ENCODE data around the gene CACTIN. TPM values are rescaled to one million over a fixed set of nuclear protein-coding genes. Genes with fewer than 3 reads are reported as not detected.

CACTIN gene
- polyA plus RNA-seq, 1 of the 3 experiments (the other 2 are of a cell fraction): 36.4 TPM

DNA sequence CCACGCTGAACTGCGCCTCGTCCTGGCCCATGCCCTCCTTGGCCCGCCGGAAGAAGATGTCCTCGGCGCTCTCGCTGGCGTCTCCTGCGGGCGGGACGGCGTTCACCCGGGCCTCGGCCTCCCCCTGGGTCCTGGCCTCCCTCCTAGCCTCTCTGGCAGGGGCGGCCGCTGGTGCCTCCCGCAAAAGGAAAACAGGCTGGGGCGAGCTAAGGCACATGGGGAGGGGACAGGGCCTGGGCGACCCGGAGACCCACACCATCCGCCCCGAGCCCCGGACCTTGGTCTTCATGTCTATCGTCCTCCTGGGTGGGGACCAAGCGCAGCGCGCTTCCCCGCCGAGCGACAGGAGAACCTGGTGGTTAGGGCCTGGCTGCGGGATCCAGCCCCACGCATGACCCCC, 14.3 kb downstream of the CACTIN start:
- H3K9me2 ChIP-seq: no peaks in the 10 kb centered on the region
- no peaks in the 10 kb centered on the region for H3K27me3 ChIP-seq (ENCODE audit: insufficient read depth)
- CTCF ChIA-PET: interaction anchor here (1.6 kb wide), 1 partner anchor 25 kb away, joined by 3 read pairs; no protein-coding TSS in a partner anchor
- H3K79me2 ChIP-seq (ENCODE audit: insufficient read depth): no peaks in the 10 kb centered on the region
- POLR2A ChIA-PET: no interaction called here
- no peak overlapping the region for H3K9ac ChIP-seq
- H3K4me2 ChIP-seq: no peak overlapping the region
- no peak for TF ChIP-seq MXI1 (IDR thresholded peaks at IDR 0.05; ENCODE audit: low read depth, low read length)
- TF ChIP-seq, protein P1, sequence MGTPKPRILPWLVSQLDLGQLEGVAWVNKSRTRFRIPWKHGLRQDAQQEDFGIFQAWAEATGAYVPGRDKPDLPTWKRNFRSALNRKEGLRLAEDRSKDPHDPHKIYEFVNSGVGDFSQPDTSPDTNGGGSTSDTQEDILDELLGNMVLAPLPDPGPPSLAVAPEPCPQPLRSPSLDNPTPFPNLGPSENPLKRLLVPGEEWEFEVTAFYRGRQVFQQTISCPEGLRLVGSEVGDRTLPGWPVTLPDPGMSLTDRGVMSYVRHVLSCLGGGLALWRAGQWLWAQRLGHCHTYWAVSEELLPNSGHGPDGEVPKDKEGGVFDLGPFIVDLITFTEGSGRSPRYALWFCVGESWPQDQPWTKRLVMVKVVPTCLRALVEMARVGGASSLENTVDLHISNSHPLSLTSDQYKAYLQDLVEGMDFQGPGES (IDR thresholded peaks at IDR 0.05; ENCODE audit: low read depth, low read length): no peak
- no peak for TF ChIP-seq RCOR1 (IDR thresholded peaks at IDR 0.05; ENCODE audit: low read length)
- no peak for TF ChIP-seq CHD2 (IDR thresholded peaks at IDR 0.05; ENCODE audit: low read length, partially characterized antibody)
- TF ChIP-seq, protein P2, sequence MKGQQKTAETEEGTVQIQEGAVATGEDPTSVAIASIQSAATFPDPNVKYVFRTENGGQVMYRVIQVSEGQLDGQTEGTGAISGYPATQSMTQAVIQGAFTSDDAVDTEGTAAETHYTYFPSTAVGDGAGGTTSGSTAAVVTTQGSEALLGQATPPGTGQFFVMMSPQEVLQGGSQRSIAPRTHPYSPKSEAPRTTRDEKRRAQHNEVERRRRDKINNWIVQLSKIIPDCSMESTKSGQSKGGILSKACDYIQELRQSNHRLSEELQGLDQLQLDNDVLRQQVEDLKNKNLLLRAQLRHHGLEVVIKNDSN (IDR thresholded peaks at IDR 0.05; ENCODE audit: borderline replicate concordance, low read depth): no peak
- TF ChIP-seq NFIC (IDR thresholded peaks at IDR 0.05; ENCODE audit: borderline replicate concordance): no peak
- no peak for TF ChIP-seq YY1 (IDR thresholded peaks at IDR 0.05; ENCODE audit: low read depth)
- TF ChIP-seq FOXJ3 (CRISPR knock-in tag; IDR thresholded peaks at IDR 0.05): no peak
- TF ChIP-seq FOSL2 (IDR thresholded peaks at IDR 0.05; ENCODE audit: borderline replicate concordance, low read depth): no peak
- H3K27ac ChIP-seq (ENCODE audit: low read depth in 2 of 2, low read length in 1 of 2): no peak overlapping the region
- peaks cover 0 to 25% of the 10 kb centered on the region in 2 experiments for H3K36me3 ChIP-seq (replicated peaks in 1 of 2; ENCODE audit: control insufficient read depth in 1 of 2, insufficient read depth in 2 of 2, low read length in 1 of 2)
- no peaks in the 10 kb centered on the region for H4K20me1 ChIP-seq (ENCODE audit: insufficient read depth)
- DNase-seq: no peak
- no peak overlapping the region for H3K4me3 ChIP-seq (ENCODE audit: low read depth in 2 of 2, low read length in 1 of 2)
- no peak overlapping the region for H2AFZ ChIP-seq (ENCODE audit: low read depth)
- WGBS (ENCODE audit: low lambda C conversion rate): over 99% methylated on average over 21 of the region's 33 CpGs
- H3F3A ChIP-seq (replicated peaks; ENCODE audit: insufficient read depth): no peaks in the 10 kb centered on the region
- no peaks in the 10 kb centered on the region for H3K9me3 ChIP-seq
- peaks cover 4 to 6% of the 10 kb centered on the region in 2 experiments; a peak in 1 of 4 replicates for H3K4me1 ChIP-seq (ENCODE audit: control insufficient read depth in 1 of 2, insufficient read depth in 2 of 2, low read depth in 1 of 2, low read length in 1 of 2)

DNA sequence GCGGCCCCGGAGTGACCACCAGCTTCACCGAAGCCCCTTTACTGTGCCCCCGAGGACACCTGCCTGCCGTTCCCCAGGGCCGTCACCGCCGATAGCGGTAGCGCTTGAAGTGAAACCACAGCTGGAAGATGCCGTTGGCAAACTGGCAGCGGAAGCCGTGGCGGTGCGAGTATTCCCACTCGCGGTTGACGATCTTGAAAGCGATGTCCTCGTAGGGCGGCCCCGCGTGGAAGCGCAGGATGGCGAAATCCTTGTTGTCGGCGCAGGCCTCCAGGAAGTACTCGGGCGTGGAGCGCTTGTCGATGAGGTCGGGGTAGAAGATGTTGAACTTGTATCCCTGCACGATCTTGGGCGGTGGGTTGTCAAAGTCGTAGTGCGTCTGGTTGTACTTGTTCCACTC, 14.7 kb downstream of the CACTIN start:
- POLR2A ChIA-PET: no interaction called here
- Histone ChIP-seq H3K79me2 (ENCODE audit: insufficient read depth) (no peaks in the 10 kb centered on the region), H3K4me1 (ENCODE audit: control insufficient read depth in 1 of 2, insufficient read depth in 2 of 2, low read depth in 1 of 2, low read length in 1 of 2) (peaks cover 8 to 9% of the 10 kb centered on the region in 2 experiments; a peak in 1 of 4 replicates), H3F3A (replicated peaks; ENCODE audit: insufficient read depth) (no peaks in the 10 kb centered on the region), H3K9ac (no peak overlapping the region), H3K36me3 (replicated peaks in 1 of 2; ENCODE audit: control insufficient read depth in 1 of 2, insufficient read depth in 2 of 2, low read length in 1 of 2) (peaks cover 0 to 25% of the 10 kb centered on the region in 2 experiments), H3K4me2 (no peak overlapping the region), H2AFZ (ENCODE audit: low read depth) (no peak overlapping the region), H3K27ac (ENCODE audit: low read depth in 2 of 2, low read length in 1 of 2) (no peak overlapping the region), H4K20me1 (ENCODE audit: insufficient read depth) (no peaks in the 10 kb centered on the region), H3K27me3 (ENCODE audit: insufficient read depth) (no peaks in the 10 kb centered on the region), H3K4me3 (ENCODE audit: low read depth in 2 of 2, low read length in 1 of 2) (no peak overlapping the region), H3K9me2 (no peaks in the 10 kb centered on the region), H3K9me3 (no peaks in the 10 kb centered on the region)
- 97% methylated on average over 36 of the region's 36 CpGs for WGBS (ENCODE audit: low lambda C conversion rate)
- CTCF ChIA-PET: interaction anchor here (1.6 kb wide), 1 partner anchor 25 kb away, joined by 3 read pairs; no protein-coding TSS in a partner anchor
- DNase-seq: no peak
- TF ChIP-seq, protein P3, sequence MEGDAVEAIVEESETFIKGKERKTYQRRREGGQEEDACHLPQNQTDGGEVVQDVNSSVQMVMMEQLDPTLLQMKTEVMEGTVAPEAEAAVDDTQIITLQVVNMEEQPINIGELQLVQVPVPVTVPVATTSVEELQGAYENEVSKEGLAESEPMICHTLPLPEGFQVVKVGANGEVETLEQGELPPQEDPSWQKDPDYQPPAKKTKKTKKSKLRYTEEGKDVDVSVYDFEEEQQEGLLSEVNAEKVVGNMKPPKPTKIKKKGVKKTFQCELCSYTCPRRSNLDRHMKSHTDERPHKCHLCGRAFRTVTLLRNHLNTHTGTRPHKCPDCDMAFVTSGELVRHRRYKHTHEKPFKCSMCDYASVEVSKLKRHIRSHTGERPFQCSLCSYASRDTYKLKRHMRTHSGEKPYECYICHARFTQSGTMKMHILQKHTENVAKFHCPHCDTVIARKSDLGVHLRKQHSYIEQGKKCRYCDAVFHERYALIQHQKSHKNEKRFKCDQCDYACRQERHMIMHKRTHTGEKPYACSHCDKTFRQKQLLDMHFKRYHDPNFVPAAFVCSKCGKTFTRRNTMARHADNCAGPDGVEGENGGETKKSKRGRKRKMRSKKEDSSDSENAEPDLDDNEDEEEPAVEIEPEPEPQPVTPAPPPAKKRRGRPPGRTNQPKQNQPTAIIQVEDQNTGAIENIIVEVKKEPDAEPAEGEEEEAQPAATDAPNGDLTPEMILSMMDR (IDR thresholded peaks at IDR 0.05): no peak
- TF ChIP-seq EZH2phosphoT487 (IDR thresholded peaks at IDR 0.05; ENCODE audit: borderline replicate concordance, low read depth) (no peak), YY1 (IDR thresholded peaks at IDR 0.05; ENCODE audit: low read depth) (no peak), FOSL2 (IDR thresholded peaks at IDR 0.05; ENCODE audit: borderline replicate concordance, low read depth) (no peak), CHD2 (IDR thresholded peaks at IDR 0.05; ENCODE audit: low read length, partially characterized antibody) (no peak), RCOR1 (IDR thresholded peaks at IDR 0.05; ENCODE audit: low read length) (no peak), MXI1 (IDR thresholded peaks at IDR 0.05; ENCODE audit: low read depth, low read length) (no peak), POLR2AphosphoS5 (IDR thresholded peaks at IDR 0.05; ENCODE audit: low read depth, low read length) (no peak), FOXJ3 (CRISPR knock-in tag; IDR thresholded peaks at IDR 0.05) (no peak), RAD21 (IDR thresholded peaks at IDR 0.05; ENCODE audit: low read length) (no peak)
- TF ChIP-seq, protein P4, sequence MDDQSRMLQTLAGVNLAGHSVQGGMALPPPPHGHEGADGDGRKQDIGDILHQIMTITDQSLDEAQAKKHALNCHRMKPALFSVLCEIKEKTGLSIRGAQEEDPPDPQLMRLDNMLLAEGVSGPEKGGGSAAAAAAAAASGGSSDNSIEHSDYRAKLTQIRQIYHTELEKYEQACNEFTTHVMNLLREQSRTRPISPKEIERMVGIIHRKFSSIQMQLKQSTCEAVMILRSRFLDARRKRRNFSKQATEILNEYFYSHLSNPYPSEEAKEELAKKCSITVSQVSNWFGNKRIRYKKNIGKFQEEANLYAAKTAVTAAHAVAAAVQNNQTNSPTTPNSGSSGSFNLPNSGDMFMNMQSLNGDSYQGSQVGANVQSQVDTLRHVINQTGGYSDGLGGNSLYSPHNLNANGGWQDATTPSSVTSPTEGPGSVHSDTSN (IDR thresholded peaks at IDR 0.05): no peak
- TF ChIP-seq, protein P5, sequence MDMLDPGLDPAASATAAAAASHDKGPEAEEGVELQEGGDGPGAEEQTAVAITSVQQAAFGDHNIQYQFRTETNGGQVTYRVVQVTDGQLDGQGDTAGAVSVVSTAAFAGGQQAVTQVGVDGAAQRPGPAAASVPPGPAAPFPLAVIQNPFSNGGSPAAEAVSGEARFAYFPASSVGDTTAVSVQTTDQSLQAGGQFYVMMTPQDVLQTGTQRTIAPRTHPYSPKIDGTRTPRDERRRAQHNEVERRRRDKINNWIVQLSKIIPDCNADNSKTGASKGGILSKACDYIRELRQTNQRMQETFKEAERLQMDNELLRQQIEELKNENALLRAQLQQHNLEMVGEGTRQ (IDR thresholded peaks at IDR 0.05; ENCODE audit: borderline replicate concordance, low read depth, low read length): no peak
- TF ChIP-seq, protein P6, sequence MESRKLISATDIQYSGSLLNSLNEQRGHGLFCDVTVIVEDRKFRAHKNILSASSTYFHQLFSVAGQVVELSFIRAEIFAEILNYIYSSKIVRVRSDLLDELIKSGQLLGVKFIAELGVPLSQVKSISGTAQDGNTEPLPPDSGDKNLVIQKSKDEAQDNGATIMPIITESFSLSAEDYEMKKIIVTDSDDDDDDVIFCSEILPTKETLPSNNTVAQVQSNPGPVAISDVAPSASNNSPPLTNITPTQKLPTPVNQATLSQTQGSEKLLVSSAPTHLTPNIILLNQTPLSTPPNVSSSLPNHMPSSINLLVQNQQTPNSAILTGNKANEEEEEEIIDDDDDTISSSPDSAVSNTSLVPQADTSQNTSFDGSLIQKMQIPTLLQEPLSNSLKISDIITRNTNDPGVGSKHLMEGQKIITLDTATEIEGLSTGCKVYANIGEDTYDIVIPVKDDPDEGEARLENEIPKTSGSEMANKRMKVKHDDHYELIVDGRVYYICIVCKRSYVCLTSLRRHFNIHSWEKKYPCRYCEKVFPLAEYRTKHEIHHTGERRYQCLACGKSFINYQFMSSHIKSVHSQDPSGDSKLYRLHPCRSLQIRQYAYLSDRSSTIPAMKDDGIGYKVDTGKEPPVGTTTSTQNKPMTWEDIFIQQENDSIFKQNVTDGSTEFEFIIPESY (IDR thresholded peaks at IDR 0.05; ENCODE audit: borderline replicate concordance, low read depth): no peak
